A549 treated with CORT108297 at 1 μM for 4 hours (cell line): ENCODE results near the gene GPR35. TPM values are rescaled to one million over a fixed set of nuclear protein-coding genes. Genes with fewer than 3 reads are reported as not detected.

Source experiments
- total RNA-seq: library from RNA; stranded (reverse); fragments of 200-300 nt; extraction: Qiagen RNA extraction; gene quantifications from 5 replicates; pipeline ENCODE4 v1.2.3, GENCODE V29; 2022

Gene GPR35
- 0.59 to 1.3 TPM (median 0.94 TPM) in 5 replicates for total RNA-seq

GRCh38 chr2:240624950-240625621, at the start of gene GPR35:
Gene GPR35 (plus strand): TSS chr2:240625480. CDS start chr2:240629953, 4,473 bp downstream.

GRCh38 chr2:240586198-240586918, 38.9 kb upstream of the GPR35 start, which contains the start of gene CAPN10:
Gene CAPN10 (plus strand): TSS chr2:240586734. CDS start chr2:240586912, 178 bp downstream.

Other genes starting within 250 kb of the GPR35 start
- 152 to 240 TPM (median 223 TPM) in 5 replicates for gene GPC1, start 189.8 kb upstream of the GPR35 start, total RNA-seq
- gene ANKMY1, start 67.5 kb upstream of the GPR35 start, total RNA-seq, result 8.0 to 12.7 TPM (median 12.1 TPM) in 5 replicates
- gene DUSP28, start 65.1 kb upstream of the GPR35 start, total RNA-seq, result 4.9 to 9.0 TPM (median 7.9 TPM) in 5 replicates
- gene RNPEPL1, start 57.0 kb upstream of the GPR35 start, total RNA-seq, result 45.8 to 71.9 TPM (median 67.5 TPM) in 5 replicates
- 15.9 to 31.5 TPM (median 26.8 TPM) in 5 replicates for gene CAPN10, start 38.7 kb upstream of the GPR35 start, total RNA-seq
- gene AQP12B, start 57.4 kb downstream of the GPR35 start, total RNA-seq, result not detected in 5 replicates
- not detected in 5 replicates for gene AQP12A, start 66.4 kb downstream of the GPR35 start, total RNA-seq
- 0.64 to 1.0 TPM (median 0.81 TPM) in 5 replicates for gene KIF1A, start 194.7 kb downstream of the GPR35 start, total RNA-seq
- not detected in 5 replicates for gene AGXT, start 243.3 kb downstream of the GPR35 start, total RNA-seq